ENCODE data around the gene BICDL1.

BICDL1 gene

DNA sequence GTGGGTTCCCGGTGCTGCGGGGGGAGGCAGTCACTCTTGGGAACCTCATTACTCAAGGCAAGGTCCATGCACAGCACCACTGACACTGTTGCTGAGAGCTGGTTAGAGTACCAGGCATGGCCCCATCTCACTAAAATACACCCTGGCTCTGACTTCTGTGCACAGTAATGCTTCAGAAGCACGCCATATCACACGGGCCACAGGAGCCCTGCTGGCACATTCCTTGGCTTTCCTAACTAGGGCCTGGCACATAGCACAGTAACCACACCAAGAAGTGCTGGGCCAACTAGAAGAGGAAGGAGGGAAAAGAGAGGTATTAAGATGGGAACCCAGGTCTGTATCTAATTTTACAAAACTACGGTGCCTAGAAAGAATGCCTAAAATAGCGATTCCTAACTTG lies 141.0 kb downstream of the BICDL1 start:
- DNase-seq (ENCODE audit: low spot score), result no peak

DNA sequence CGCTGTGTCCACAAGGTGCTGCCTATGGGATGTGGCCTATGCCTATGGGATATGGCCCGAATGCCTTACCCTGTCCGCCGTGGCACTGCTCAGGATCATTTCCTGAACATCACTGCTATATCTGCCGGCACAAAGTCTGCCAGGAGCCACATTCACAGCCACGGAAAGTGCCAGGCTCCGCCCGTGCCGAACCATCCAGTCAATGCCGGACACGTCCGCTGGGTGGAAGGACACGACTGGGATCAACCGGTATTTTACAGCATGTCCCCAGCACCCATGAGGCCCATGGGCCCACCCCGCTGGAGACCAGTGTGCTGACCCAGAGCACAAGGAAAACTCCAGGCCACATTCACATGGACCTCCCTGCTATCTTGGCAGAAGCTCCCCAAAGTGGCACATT lies 142.1 kb downstream of the BICDL1 start:
- no peak for DNase-seq (ENCODE audit: low spot score)

DNA sequence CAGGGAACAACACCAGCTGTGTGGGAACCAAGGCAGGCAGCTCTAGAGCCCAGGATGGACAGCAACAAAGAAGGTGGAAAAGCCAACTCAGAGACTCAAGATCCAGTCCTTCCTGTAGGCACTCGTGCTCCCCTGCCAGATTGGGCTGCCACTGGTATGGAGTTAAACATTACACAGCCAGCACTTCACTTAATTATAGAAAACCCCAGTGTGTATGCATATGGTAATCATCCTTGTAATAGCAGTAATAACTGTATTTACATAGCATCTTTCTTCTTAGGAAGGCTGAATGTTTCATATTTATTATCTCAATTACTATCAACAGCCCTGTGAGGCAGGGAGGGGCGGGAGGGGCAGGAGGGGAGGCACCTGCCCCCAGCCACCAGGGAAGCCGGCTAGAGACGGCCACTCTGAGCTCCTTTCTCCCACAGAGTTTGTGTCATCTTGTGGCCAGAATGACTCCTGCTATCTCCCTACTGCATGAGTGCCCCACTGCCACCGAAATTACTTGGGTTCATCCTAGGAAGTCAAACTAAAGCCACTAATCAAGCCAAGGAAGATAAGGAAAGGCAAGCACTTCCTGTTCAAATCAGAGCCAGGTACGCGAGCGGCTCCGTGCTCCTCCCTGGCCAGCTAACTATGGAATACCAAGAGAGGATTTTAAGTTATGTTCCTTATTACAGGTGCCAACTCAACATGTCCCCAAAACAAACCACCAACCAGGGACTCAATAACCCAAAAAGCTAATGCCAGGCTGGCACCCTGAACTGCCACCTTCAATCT lies 143.2 kb downstream of the BICDL1 start:
- DNase-seq (ENCODE audit: low spot score), result no peak

DNA sequence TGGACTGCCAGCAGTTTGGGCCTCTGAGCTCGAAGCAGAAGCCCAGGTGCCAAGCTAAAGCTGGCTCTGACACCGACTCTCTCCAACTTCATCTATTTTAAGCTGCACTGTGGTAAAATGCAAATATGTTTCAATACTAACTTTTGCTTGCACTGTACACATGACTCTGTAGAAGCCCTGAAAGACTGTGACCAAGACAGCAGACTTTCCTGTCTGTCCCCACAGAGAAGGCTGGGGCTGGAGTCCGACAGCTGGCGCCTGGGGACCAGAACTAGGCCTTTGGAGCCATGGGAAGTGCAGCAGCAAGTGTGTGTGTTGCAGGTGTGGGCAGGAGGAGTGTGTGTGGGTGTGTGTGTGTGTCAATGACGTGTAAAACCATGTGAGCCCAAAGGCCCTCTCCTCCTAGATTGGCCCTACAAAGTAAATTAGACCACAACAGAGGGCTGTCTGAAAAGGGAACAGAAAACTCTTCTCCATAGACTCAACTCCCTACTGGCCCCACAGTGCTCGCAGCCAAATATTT lies 143.9 kb downstream of the BICDL1 start:
- DNase-seq (ENCODE audit: low spot score), result no peak

DNA sequence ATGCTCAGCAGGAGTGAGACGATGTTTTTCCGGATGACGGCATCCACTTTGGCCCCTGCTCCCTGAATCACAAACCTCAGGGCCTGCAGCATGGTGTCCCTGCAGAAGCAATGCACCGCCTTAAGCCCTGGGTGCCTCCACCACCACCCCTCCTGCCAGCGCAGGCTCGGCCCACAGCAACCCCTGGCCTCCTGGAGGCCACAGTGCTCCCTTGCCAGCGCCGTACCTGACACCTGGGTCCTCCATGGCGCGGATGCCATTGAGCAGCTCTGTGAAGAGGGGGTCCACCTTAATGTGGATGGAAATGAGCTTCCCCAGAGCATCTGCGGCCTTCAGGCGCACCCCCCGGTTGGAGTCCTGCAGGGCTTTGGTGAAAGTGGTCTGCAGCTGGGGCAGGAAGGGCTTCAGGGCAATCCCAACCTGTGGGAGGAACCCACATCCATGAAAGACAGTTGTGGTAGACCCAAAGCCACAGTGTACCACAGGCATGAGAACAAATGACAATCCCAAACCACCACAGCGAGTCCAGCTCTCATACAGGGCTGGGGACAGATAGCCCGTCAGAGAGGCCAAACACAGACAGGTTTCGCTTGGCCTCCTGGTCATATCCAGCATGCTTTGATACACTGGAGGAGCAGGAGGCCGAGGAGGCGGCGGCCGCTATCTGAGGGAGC lies 145.4 kb downstream of the BICDL1 start:
- DNase-seq (ENCODE audit: low spot score), result no peak

DNA sequence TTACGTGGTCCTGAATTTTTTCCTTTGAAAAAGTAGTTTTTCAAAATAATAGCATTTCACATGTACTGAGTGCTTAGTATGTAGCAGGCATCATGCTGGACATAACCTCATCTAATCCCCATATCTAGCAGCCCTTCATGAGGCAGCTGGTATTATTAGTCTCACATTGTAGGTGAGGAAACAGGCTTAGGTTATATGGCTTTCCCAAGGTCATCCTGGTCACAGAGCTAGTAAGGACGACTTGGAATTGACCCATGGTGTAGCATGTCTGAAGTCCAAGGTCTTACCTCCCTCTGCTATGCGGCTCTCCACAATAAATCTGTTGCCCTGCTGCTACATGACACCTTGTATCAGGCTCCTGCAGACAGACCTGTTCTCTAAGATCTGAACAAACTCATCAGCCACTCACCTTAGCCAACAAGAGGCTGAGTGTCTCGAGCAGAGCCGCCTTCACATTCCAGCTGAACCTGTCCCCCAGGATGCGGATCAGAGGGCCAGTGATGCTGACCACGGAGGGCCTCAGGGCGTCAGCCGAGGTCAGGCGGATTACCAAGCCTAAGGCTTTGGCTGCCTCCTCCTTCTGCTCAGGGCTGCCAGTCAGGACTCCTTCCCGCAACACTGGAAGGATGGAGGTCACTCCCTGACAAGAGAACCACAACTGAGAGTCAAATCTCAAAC lies 147.2 kb downstream of the BICDL1 start:
- DNase-seq (ENCODE audit: low spot score), result no peak

DNA sequence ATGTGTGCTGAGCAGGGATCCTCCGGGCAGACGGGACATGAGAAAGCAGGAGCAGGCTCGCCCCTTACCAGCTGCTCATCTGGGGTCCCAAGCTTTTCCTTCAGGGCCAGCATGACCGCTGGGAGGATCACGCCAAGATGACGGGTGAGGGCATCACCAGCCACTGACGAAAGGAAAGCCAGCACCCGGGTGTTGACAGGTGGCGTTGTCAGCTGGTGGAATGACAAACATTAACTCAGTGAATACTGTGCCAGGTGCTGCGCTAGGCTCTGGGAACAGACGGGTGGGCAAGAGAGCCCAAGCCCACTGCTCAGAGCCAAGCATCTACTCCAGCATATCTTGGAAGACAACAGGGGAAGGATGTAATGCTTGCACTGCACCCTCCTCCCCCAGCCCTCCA lies 148.8 kb downstream of the BICDL1 start:
- DNase-seq (ENCODE audit: low spot score), result no peak

DNA sequence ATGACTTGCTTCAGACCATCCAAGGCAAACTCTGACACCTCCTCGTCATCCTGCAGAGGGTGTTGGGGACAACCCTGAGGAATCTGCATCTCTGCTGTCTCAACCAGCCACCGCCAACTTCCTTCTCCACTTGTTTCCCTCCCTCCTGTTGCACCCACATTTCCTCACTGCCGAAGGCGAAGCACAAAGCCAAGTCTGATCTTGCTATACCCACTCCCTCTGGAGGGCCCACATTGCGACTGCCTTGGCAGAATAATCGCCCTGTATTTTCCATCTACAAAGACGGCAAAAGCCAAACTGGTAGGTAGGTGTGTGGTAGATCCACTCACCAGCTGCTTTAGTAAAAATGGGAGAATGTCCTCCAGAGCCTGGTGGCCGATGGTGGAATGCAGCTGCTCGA lies 149.3 kb downstream of the BICDL1 start:
- no peak for DNase-seq (ENCODE audit: low spot score)

DNA sequence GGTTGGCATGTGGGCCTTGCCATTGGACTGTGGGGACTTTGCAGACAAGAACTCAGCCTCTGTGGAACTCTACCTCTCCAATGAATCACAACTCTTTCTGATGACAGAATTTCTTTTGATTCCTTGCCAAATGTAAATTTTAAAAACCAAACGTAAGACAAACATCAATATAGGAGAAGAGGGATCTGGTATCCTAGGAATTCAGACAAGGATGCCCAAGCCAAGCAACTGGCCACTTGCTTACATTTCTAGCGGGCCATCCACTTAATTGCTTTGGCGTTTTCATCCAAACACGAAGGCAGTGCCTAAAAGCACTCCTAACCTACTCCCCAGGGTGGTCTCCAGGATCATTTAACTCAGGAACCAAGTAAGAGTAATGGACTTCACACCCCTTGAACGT lies 150.9 kb downstream of the BICDL1 start:
- DNase-seq (ENCODE audit: low spot score), result no peak

DNA sequence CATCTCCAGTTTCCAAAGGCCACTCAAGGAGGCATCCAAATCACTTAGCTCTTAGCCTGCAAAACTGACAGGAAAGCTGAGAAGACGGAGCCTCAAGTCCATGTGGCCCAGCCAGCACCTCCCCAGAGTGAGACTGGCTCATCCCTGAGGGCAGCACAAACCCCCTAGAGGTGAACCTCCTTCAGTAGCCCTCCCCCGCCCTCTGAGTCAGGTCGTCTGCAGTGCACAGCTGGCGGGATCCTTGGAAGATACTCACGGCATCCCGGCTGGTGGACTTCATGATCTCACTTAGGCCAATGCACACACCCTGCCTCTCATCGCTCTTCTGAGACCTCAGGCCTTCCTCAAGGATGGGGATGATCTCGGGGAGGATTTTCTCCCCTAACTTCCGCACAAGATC lies 151.6 kb downstream of the BICDL1 start:
- DNase-seq (ENCODE audit: low spot score), result no peak

DNA sequence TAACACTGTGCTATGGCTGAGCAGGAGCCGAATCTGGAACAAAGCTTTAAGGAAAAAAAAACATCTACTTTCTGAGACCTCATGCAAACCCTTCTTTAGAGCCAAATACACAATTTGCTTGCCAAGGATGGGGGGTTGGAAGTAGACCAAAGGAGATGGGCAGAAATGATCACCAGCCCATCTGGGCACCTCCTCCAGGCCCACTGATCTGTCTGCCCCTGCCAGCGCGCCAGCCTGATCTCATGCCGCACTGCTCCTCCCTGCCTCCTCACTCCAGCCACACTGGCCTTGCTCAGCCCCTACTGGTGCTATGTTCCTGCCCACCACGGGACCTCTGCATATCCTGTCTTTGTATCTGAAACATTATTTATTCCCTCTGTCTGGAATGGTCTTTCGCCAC lies 152.3 kb downstream of the BICDL1 start:
- DNase-seq (ENCODE audit: low spot score), result no peak

DNA sequence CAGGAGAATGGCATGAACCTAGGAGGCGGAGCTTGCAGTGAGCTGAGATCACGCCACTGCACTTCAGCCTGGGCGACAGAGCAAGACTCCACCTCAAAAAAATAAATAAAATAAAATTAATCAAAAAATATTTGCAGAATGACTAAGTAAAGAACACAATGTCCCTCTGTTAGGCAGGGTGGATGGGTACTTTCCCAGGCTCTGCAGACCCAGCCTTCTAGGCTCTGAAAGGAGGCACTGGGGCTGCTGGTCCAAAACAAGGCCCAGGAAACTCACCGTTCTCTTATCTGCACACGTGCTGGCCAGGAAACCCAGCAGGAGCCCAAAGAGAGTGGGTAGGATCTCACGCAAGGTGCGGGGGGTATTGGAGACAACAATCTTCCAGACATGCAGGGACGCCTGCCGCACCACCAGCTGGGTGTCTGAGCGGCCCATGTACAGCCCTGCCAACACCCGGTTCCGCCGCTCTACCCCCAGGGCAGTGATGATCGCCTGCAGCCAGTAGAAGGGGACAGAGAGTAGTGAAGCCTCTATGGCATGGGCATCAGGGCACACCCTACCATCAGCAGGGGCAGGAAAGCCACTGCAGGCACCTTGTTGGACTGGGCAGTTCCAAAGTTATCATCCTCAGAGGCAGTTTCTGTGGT lies 153.3 kb downstream of the BICDL1 start:
- no peak for DNase-seq (ENCODE audit: low spot score)
